SJSA1 (cell line): ENCODE results near the gene PCNA. TPM values are rescaled to one million over a fixed set of nuclear protein-coding genes. Genes with fewer than 3 reads are reported as not detected.

Experiments
- total RNA-seq: library from RNA; depleted of rRNA; stranded (reverse); fragments of >200 nt; shearing (Covaris generic); gene quantifications from 2 replicates; pipeline ENCODE4 v1.2.3, GENCODE V29; 2014; rRNA removed

PCNA gene
- total RNA-seq, 1 experiment from 2014 or later = 391 TPM

Other genes starting within 250 kb of the PCNA start
- gene SLC23A2, start 118.4 kb downstream of the PCNA start, total RNA-seq = 5.9 and 10.4 TPM in 2 replicates
- 95.2 and 139 TPM in 2 replicates for gene TMEM230, start 6.9 kb downstream of the PCNA start, total RNA-seq
- 27.4 and 31.2 TPM in 2 replicates for gene CDS2, start 7.0 kb upstream of the PCNA start, total RNA-seq
- not detected in 2 replicates for gene PROKR2, start 197.0 kb upstream of the PCNA start, total RNA-seq